GM15510 (cell line): ENCODE results near the gene PAFAH2.

Experiments used
- POLR2A ChIP-seq: IDR thresholded peaks from 3 replicates; pipeline ENCODE4 v1.6.1; 2011; ENCODE audit warnings: borderline replicate concordance; ENCODE audit not compliant: insufficient read length; ENCODE audit errors: extremely low read depth

The PAFAH2 gene

GRCh38 chr1:25987951-25988350 is 9.9 kb downstream of the PAFAH2 start:
- no peak for TF ChIP-seq POLR2A

DNA sequence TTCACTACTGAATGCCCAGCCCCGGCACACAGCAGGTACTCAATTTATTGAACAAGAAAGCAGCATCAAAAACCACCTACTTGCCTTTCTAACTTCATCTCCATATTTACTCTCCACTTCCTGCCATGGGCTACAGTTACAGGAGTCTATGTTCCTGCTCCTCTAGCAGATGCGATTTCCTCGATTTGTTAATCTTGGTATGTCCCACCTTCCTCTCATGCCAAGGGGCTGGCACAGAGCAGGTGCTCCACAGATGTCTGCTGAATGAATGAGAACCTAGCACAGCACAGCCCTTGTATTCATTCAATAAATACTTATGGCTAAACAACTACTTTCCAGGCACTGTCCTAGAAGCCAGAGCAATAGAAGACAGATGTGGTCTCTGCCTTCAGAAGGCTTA is 12.2 kb downstream of the PAFAH2 start:
- no peak for TF ChIP-seq POLR2A

- TF ChIP-seq POLR2A = no peak
Measured at GRCh38 chr1:25985171-25985570, 12.7 kb downstream of the PAFAH2 start.

- no peak for TF ChIP-seq POLR2A
Measured at GRCh38 chr1:25979210-25979609, 18.7 kb downstream of the PAFAH2 start.

GRCh38 chr1:25978403-25978802 is 19.5 kb downstream of the PAFAH2 start:
- no peak for TF ChIP-seq POLR2A

DNA sequence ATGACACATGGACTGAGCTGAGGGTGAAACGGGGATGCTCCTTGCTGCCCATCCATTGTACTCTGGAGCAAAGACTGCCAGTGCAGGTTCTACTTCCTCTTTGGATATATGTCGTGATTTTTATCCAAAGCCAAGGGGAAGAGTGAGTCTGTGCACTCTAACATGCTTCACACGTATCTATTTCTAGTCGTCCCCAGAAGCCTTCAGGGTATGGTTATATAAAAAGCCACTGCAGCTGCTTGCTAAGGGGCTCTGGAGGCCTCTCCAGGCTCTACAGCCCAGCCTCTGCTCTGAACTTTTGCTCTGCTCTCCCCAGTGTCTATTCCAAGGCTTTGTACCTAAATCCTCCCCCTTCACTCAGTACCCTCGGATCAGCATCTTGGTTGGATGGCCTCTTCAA is 20.1 kb downstream of the PAFAH2 start:
- no peak for TF ChIP-seq POLR2A

DNA sequence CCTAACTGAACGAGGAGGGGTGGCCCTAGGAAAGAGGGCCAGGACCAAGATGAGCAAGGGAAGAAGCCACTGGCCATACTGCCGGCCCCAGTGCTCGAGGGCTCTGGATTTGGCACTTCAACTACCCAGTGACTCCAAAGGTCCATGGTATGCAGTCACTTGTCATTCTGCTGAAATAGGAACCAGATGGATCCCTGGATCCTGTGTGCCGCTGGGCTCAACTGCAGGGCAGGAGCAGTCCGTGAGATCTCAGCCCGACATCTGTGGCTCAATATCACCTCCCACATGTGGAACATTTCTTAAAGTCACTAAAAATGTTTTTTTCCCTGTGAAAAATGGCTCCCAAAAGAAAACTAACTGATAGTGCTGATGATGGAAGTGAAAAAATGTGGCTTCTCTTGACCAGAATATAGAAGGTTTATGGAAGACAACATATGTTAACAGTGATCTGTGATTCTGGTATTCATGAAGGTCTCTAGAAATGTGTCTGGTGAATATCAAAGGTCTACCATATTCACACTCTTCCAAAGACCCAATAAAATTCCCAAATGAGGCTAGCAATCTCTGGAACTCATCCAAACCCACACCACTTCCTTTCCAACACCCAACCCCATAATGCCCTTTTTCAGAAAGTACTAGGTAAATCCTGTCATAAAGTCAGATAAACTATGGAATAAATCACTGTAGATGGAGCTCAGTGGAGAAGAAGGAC is 24.1 kb downstream of the PAFAH2 start:
- no peak for TF ChIP-seq POLR2A

- TF ChIP-seq POLR2A = no peak
Measured at GRCh38 chr1:25971811-25972180, 26.1 kb downstream of the PAFAH2 start.

GRCh38 chr1:25971066-25971810 is 26.6 kb downstream of the PAFAH2 start:
- no peak for TF ChIP-seq POLR2A

- TF ChIP-seq POLR2A = no peak
Measured at GRCh38 chr1:25967308-25967707, 30.6 kb downstream of the PAFAH2 start.

GRCh38 chr1:25959611-25960010 is 38.3 kb downstream of the PAFAH2 start:
- no peak for TF ChIP-seq POLR2A

DNA sequence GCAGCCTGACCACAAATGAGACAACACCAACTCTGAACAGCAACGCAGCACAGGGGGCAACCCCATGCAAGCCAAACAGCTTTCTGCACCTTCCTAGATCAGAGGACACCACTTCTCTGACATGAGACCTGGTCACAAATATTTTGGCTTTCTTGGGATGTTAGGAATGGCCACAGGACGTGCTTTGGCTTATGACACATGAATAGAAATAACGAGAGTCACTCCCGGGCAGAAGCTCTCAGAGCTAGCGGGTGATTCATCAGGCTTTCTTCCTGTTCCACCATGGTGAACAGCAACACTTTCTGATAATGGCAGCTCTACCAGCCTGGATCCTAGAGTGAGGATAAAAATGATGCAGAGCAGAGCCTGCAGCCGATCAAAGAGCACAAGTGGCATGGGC is 39.4 kb downstream of the PAFAH2 start:
- TF ChIP-seq POLR2A = no peak

DNA sequence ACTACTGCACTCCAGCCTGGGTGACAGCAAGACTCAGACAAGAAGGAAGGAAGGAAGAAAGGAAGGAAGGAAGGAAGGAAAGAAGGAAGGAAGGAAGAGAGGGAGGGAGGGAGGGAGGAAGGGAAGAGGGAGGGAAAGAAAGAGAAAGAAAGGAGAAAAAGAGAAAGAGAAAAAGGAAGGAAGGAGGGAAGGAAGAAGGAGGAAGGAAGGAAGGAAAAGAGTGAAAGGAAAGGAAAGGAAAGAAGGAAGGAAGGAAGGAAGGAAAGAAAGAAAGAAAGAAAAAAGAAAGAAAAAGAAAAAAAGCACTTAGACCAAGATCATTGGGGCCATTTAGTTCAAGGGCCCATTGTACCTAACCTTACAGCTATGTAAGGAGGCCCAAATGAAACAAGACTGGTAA is 42.3 kb downstream of the PAFAH2 start:
- TF ChIP-seq POLR2A = no peak

DNA sequence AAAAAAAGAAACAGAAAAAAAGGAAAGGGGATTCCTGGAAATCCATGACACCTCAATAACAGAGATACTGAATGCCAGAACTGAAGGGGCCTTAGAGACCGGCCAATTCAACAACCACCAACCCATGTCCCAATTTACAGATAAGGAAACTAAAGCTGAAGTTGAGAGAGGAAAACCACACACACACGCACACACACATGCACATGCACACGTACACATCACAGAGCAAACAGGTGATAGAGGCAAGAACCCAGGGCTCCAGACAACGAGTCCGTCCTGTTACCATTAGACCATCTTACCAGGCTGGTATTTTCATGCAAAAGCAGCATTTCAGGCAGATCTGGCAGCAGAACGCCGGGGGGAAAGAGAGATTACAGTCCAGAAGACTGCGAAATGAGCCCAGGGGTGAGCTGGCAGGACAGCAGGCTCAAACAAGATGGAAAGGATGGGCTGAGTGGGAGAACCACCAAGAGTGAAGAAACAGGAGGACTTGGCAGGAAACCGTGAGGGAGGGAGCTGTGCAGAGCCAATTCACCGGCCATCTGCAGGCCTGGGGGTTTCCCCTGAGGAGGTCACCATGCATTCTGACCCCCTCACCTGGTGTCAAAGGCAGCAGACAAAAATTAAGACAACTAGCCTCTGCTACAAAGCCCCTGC is 43.5 kb downstream of the PAFAH2 start:
- TF ChIP-seq POLR2A = no peak

- no peak for TF ChIP-seq POLR2A
Measured at GRCh38 chr1:25952841-25953401, 44.9 kb downstream of the PAFAH2 start.
